Measurements from ENCODE around the gene RPS6KB2.
A peak's percentile ranks its signal among the peaks of the same experiment; 100 is the strongest.
"Not testable (repeated sequence)": the region's sequence is repeated elsewhere in the genome, so short reads cannot be mapped to it uniquely, and the experiment has no call there.

The RPS6KB2 gene

DNA sequence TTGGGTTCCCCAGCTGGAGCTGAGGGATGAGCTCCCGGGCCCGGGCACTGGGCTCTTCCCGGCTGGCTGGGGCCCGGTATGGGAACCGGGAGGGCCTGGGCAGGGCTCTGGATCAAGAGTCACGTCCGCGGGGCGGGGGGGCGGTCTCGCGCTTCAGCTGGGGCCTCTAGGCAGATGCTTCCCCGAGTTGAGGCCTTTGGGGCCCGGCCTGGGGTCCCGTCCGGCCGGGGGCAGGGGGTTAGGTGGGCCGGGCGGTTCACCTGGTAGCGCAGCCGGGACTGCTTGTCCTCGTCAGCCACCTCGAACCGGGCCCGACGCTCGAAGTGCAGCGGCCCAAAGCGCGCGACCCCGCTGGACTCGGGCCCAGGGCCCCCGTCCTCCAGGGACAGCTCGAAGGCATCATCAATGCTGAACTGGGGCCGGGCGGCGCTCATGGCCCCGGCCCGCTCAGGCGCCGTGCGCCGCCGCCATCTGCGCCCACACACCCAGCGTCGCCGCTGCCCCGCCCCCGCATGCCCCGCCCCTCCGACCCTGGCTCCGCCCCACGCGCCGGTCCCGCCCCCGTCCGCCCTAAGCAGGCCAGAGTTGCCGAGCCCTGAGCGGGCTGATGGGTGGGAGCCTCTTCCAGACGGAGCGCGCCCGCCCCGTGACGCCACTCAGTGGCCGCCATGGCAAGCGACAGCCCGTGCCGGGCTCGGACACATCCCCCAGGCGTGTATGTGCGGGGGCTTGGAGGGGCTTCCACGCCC lies 40.6 kb downstream of the RPS6KB2 start, which contains the start of gene TMEM134:
TSS of gene TMEM134 (minus strand) at position 493 of the 749 bp plus-strand sequence. CDS start at position 434, 59 bp downstream.
- peak; percentile 90 for DNase-seq

DNA sequence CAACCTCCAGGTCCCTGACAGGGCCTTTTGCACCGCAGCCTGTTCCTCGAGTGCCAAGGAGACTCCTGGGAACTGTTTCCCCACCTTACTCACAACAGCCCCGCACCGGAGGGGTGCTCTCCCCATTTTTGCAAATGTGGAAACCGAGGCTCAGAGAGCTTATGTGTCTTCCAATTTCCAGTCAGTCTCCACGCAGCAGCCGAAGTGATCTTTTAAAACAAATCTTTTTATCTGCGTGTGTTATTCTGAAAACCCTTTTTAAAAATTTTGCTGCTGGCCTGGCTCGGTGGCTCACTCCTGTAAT lies 41.2 kb downstream of the RPS6KB2 start:
- no peak for DNase-seq

GRCh38 chr11:67470337-67471002 lies 42.2 kb downstream of the RPS6KB2 start:
- DNase-seq = no peak

- DNase-seq = no peak
Observed at GRCh38 chr11:67472882-67473281, 44.6 kb downstream of the RPS6KB2 start.

DNA sequence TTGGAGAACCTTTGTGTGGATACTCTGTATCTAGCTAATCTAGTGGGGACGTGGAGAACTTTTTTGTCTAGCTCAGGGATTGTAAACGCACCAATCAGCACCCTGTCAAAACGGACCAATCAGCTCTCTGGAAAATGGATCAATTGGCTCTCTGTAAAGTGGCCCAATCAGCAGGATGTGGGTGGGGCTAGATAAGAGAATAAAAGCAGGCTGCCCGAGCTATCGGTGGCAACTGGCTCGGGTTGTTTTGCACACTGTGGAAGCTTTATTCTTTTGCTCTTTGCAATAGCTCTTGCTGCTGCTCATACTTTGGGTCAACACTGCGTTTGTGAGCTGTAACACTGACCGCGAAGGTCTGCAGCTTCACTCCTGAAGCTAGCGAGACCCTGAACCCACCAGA lies 48.4 kb downstream of the RPS6KB2 start:
- DNase-seq = not testable (repeated sequence)

- not testable (repeated sequence) for DNase-seq
Observed at GRCh38 chr11:67477344-67478050, 49.2 kb downstream of the RPS6KB2 start.

GRCh38 chr11:67482275-67482826 lies 54.1 kb downstream of the RPS6KB2 start:
- DNase-seq = no peak

GRCh38 chr11:67482827-67483798 lies 54.8 kb downstream of the RPS6KB2 start, which contains the start of gene AIP:
TSS of gene AIP (plus strand) at chr11:67483026. CDS start at chr11:67483159, 133 bp downstream.
- peak; percentile 98 for DNase-seq

- DNase-seq = no peak
Observed at GRCh38 chr11:67483831-67484665, 55.8 kb downstream of the RPS6KB2 start.

- DNase-seq = no peak
Observed at GRCh38 chr11:67484847-67485311, 56.6 kb downstream of the RPS6KB2 start.

Data from NCI-H2227 treated with DMSO at 0.1 percent for 48 hours (cell line).